ENCODE data around the gene REEP1.
"Not testable (repeated sequence)": the region's sequence is repeated elsewhere in the genome, so short reads cannot be mapped to it uniquely, and the experiment has no call there.

The REEP1 gene

GRCh38 chr2:86223140-86223926 is 114.1 kb downstream of the REEP1 start:
- peak; percentile 77 for DNase-seq

DNA sequence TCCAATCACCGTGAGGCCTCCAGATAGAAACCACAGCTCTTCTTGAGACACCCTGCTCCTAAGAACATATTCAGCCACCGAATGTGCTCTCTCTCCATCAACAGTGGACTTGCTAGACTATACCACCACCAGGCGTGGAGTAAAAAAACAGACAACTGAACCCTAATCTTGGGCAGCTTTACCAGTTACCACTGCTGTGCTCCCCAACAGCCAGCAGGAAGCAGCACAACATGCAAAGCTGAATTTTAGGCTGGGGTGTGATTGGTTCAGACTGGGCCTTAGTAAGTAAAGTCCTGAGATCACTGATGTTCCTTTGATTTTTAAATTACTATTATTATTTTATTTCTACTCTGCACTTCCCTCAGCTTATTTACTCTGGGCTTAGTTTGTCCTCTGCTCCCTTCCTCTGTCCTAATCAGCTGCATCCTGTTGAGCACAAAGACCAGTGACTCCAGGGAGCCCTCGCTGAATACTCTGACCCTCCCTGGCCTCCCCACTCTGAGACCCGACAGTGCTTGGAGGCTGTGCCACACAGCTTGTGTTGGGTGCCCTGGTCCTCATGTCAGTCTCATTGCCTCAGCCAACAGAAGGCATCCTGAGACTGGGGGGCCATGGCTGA is 116.3 kb downstream of the REEP1 start:
- DNase-seq, result peak; percentile 74

DNA sequence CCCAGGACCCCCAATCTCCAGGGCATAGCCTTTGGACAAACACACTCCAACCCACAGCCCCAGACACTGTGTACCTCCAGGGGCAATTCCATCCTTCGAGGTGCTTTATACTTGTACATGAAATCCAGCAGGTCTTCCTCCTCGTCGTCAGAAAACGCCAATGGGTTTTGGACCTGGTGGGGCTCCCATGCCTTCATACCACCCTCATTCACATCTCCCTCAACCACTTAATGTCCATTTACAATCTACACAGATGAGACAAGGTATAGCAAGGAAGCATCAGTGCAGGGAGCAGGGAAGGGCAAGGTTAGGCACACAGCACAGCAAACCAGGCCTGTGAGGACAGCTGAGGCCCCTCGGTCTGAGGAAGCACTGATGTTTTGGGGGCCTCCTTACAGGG is 117.5 kb downstream of the REEP1 start:
- DNase-seq, result no peak

GRCh38 chr2:86218124-86218523 is 119.3 kb downstream of the REEP1 start:
- DNase-seq, result no peak

- no peak for DNase-seq
These were observed 120.6 kb downstream of the REEP1 start for GRCh38 chr2:86216575-86217555.

GRCh38 chr2:86214503-86214832 is 123.0 kb downstream of the REEP1 start:
- no peak for DNase-seq

DNA sequence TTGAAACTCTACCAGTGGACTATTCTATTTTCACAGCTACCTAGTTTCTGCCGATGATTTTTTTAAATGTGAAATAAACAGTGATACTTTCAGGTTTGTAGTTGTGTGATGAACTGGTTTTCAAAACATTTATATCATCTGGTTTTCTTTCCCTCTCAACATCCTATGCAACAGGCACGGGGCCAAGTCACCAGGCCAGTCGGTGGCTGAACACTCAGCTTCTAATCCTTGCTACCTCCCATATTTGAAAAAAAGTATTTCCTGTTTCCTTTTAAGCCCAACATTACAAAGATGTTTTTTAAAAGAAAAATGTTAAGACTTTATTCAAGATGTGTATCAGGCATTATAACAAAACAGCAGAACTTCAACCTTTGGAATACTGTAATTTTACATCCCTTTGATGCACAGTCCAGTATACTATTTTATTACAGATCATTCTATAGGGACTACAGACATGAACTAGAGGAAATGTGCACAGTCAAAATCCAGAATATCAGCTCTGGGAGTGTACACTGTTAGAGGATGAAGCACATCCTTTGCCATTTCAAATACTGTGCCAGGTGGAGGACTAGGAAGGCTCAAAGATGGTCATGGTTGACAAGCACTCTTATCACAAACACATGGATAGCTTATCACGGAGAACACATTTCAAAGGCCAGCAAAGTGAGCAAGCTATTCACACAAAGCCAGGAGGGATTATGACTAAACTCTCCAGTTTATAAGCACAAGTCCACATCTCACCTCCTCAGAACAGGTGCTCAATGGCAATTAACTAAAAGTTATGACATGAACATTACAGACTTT is 123.5 kb downstream of the REEP1 start:
- no peak for DNase-seq

DNA sequence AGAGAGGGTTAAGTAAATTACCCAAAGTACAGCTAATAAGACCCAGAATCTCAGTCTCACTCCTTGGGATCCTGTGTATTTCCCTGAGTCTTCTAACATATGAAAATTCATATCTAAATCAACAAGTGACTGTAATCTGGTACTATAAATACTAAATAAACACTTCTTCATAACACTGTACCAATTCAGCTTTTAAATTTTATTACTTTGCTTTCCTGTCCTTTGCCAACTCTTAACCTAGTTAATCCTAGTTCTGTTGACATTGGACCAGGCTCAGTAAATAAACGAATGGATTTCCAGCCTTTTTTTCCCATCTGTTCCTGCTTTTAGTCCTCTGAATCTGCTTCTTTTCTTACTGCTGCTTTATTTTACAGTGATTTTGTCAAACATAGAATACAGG is 124.4 kb downstream of the REEP1 start:
- no peak for DNase-seq

GRCh38 chr2:86211796-86212188 is 125.6 kb downstream of the REEP1 start:
- no peak for DNase-seq

DNA sequence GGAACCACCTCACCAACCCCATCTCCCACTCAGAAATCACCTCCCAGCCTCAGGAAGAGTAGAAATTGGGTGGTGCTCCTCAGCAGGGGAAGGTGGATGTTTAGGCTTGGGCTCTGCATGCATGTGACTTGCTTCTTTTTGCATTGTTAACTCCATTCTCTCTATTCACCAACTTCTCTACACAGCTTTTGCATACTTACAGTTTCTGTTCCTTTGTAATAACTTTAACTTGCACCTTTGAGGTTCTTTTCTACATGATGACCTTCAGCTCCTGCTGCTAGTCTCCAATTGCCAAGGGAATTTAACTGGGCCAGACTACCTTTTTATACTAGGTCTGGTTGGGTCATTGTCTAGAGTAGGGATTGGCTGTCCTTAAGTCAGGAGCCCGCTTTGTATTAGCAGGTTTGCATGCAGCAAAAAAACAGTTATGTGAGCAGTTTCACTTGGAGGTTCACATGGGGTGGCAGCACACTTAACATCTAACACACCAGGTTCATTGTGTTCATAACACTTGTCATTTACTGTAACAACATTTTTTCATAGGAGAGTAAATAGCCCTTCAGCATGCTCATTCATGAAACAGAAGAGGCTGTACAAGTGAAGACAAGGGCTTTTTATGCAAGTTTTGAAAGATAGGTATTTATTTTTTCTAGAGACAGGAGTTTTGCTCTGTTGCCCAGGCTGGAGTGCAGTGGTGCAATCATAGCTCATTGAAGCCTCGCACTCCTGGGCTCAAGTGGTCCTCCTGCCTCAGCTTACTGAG is 126.2 kb downstream of the REEP1 start:
- DNase-seq, result no peak

DNA sequence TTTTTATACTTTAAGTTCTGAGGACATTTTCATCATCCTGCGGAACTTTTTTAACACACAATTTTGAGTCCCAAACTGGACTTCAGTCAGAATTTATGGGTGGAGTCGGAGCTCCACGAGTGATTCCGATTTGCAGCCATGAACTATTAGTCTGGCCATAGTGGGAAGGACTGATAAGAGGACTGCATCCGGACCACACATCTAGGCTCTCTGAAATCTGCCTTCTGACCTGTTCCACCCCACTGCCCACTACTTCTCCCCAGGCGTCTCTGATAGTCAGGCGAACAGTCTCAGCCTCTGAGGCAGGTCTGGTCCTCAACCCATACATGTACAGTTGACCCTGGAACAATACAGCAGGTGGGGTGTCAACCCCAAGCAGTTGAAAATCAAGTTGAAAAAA is 133.0 kb downstream of the REEP1 start:
- no peak for DNase-seq

- no peak for DNase-seq
These were observed 133.8 kb downstream of the REEP1 start for GRCh38 chr2:86203614-86204013.

DNA sequence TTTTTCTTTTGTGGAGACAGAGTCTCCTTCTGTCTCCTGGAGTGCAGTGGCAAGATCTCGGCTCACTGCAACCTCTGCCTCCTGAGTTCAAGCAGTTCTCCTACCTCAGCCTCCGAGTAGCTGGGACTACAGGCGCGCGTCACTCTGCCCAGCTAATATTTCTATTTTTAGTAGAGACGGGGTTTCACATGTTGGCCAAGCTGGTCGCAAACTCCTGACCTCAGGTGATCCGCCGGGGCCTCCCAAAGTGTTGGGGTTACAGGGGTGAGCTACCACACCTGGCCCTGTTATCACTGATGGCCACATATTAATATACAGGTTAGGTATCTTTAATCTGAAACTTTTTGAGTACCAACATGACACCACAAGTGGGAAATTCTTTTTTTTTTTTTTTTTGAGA is 134.7 kb downstream of the REEP1 start:
- no peak for DNase-seq

- no peak for DNase-seq
These were observed 135.1 kb downstream of the REEP1 start for GRCh38 chr2:86202336-86202692.

- DNase-seq, result no peak
These were observed 135.6 kb downstream of the REEP1 start for GRCh38 chr2:86201671-86202335.

GRCh38 chr2:86200564-86200963 is 136.9 kb downstream of the REEP1 start:
- not testable (repeated sequence) for DNase-seq

DNA sequence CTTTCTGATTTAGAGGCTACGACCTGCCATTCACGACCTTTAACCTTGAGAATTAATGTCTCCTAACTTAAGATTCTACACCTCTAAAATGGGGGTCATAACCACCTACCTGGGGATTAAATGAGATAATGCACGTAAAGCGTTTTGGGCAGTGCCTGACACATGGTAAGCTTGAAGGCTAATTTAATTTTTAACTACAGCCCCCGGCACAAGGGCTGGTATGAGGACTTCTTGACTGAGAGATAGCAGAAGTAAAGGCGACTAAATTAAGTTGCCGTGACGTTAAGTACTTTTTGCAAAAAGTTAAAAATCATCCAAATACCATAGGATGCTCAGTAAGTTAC is 137.6 kb downstream of the REEP1 start:
- DNase-seq, result no peak

GRCh38 chr2:86195808-86196387 is 141.5 kb downstream of the REEP1 start:
- DNase-seq, result peak; percentile 56

DNA sequence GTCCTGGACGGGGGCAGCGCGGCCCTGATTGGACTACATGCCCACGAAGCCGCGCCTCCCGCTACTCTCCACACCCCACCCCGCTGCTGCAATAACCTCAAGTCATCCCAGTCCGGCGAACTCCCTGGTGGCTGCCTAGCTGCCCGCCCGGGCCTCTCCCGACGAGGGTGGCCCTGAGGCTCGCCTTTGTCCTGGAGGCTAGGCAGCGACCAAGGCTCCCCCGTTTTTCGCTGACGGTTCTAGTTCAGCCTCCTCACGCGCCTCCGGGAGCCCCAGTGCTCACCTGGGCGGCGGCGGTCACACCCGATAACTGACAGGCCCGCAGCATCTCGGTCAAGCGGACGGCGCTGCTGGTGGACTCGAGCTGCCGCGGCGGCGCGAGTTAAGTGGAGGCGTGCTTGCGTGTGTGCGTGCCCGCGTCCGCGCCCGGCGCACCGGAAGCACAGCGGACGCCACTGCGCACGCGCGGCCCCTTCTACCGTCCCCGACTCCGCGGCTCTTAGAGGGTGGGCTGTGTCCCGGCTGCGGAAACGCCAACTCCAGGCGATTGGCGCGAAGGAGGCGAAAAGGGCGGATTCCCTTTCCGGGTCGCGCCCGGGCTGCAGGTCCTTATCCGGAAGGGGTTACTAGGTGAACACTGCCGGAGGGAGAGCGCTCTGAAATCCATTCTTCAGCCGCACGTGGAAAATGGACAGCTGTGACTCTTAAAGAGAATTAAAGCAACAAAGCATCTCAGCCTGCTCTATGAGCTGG is 142.2 kb downstream of the REEP1 start, which contains the start of gene IMMT:
Gene IMMT (minus strand): TSS at position 408 of the 753 bp plus-strand sequence. CDS start 80 bp downstream, at position 328.
- DNase-seq, result peak; percentile 98

DNA sequence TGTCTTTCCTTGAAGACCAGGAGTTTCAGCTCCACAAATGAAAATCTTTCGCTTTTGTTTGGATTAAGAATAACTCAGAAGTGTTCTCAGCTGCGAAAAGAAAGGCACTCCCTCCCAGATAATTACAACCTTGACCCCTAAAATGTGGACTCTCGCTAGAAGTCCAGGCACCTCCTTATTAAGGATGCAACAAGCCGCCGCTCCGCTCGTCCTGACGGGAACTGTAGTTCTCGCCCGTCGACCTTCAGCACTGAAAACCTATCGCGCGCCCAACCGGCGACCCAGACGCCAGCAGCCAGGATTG is 142.7 kb downstream of the REEP1 start:
- no peak for DNase-seq

Measured in islet precursor cell (in vitro differentiated cells).